Keratinocyte (primary cell): ENCODE results near the gene MCM3AP.
"Not testable (repeated sequence)": the region's sequence is repeated elsewhere in the genome, so short reads cannot be mapped to it uniquely, and the experiment has no call there.

Experiments used
- CTCF ChIP-seq, 3 experiments: IDR thresholded peaks in 1 of 3; conservative IDR thresholded peaks in 1 of 3; optimal IDR thresholded peaks in 1 of 3; 2 replicates in 2 of 3; 3 replicates in 1 of 3; pipeline versions ENCODE3 to v1.5.1; 2011; ENCODE audit warnings: low read length in 3 of 3, mild to moderate bottlenecking in 3 of 3, moderate library complexity in 2 of 3, control low read depth in 1 of 3, inconsistent platforms in 1 of 3; ENCODE audit not compliant: insufficient read depth in 2 of 3; ENCODE audit errors: extremely low read depth in 1 of 3
- EZH2 ChIP-seq: IDR thresholded peaks from one replicate; pipeline ENCODE4 v1.6.1; 2012; ENCODE audit warnings: inconsistent platforms, mild to moderate bottlenecking, low read length, moderate library complexity

GRCh38 chr21:46310260-46310659 is 24.8 kb upstream of the MCM3AP start:
- not testable (repeated sequence) for TF ChIP-seq CTCF (optimal IDR thresholded peaks at IDR 0.05 in 1 of 3, IDR thresholded peaks at IDR 0.05 in 1 of 3, conservative IDR thresholded peaks at IDR 0.05 in 1 of 3; ENCODE audit: extremely low read depth in 1 of 3, insufficient read depth in 2 of 3, low read length in 3 of 3); EZH2
